ENCODE measurements around the gene LCN15.
A peak's percentile ranks its signal among the peaks of the same experiment; 100 is the strongest.

- TF ChIP-seq POLR2A (IDR thresholded peaks at IDR 0.05; ENCODE audit: low read length) (peak; percentile 16), GATA1 (IDR thresholded peaks at IDR 0.05; ENCODE audit: low read depth, low read length) (no peak)
Measured at GRCh38 chr9:136721339-136722092, 42.8 kb downstream of the LCN15 start.

Measured in erythroblast (primary cell).